Effector memory CD8-positive, alpha-beta T cell (primary cell): Measurements from ENCODE around the gene TMEM132C.

Experiments used
- ATAC-seq: fragments of 150-1000 bp; cut with Tn5 transposase; replicated peaks from 2 replicates; pipeline ENCODE4 v1.10.0; 2021; ENCODE audit warnings: mild to moderate bottlenecking, moderate library complexity
- DNase-seq, 3 experiments: peaks; one replicate each; pipeline ENCODE4 v3.0.0; 2021
- H3K27ac Mint-ChIP-seq, 2 donors: one replicate each; pipeline ENCODE4 v1.8.0; 2022; ENCODE audit warnings: mild to moderate bottlenecking in 2 of 2, mixed read lengths in 2 of 2, moderate library complexity in 2 of 2
- H3K27me3 Mint-ChIP-seq, 2 donors: one replicate each; pipeline ENCODE4 v1.8.0; 2022; ENCODE audit warnings: mixed read lengths in 2 of 2
- H3K36me3 Mint-ChIP-seq: one replicate; pipeline ENCODE4 v1.8.0; 2022; ENCODE audit warnings: mild to moderate bottlenecking, moderate library complexity, mixed read lengths; ENCODE audit not compliant: insufficient read depth
- H3K4me1 Mint-ChIP-seq, 2 donors: one replicate each; pipeline ENCODE4 v1.8.0; 2022; ENCODE audit warnings: low read depth in 2 of 2, mixed read lengths in 2 of 2
- H3K4me3 Mint-ChIP-seq, 2 donors: one replicate each; pipeline ENCODE4 v1.8.0; 2022; ENCODE audit warnings: mild to moderate bottlenecking in 2 of 2, mixed read lengths in 2 of 2, moderate library complexity in 2 of 2
- H3K9me3 Mint-ChIP-seq, 2 donors: one replicate each; pipeline ENCODE4 v1.8.0; 2022; ENCODE audit warnings: mixed read lengths in 2 of 2

The TMEM132C gene

DNA sequence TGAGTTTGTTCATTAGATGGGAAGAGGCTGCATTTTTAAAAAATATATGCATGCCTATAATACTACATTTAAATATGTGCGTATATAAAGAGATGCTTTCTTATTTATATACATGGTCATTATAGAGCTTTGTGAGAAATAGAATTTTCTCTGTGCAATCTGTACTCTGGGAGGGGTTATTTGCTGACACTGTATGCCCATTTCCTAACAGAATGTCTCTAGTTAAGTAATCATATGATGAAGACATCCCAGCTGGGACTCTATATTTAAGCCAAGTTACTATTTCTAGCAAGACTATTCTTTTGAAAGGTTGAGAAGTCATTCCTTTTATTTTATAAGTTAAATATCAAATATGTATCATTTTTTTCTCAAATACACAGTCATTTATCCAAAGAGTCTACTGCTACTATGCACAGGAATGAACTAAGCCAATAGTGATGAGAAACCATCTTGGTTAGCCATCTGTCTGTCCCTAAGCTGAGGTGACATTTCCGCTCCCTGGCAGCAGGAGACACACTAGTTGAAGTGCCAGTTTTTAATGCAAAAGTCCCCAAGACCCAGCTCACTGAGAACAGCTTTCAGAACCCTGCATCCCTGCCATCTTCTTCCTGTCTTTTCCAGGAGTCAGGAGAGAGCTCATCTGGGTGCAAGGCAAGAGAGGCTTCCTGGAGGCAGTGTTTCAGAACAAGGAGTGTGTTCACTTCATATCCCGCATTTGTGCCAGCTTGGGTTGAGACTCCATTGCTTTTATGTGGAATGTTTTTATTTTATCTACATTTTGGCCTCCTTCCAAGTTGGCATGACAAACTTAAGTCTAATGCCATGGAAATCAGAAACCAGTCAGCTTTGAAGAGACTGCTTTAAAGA, 69.5 kb downstream of the TMEM132C start:
- DNase-seq, result no peak
- peaks cover 0 to 3% of the 10 kb centered on the region in 2 donors for H3K9me3 Mint-ChIP-seq
- no peaks in the 10 kb centered on the region for H3K36me3 Mint-ChIP-seq
- ATAC-seq, result no peak
- no peak overlapping the region for H3K4me3 Mint-ChIP-seq
- H3K27ac Mint-ChIP-seq, result no peak overlapping the region
- peaks cover 13 to 31% of the 10 kb centered on the region in 2 donors for H3K27me3 Mint-ChIP-seq
- no peaks in the 10 kb centered on the region for H3K4me1 Mint-ChIP-seq

DNA sequence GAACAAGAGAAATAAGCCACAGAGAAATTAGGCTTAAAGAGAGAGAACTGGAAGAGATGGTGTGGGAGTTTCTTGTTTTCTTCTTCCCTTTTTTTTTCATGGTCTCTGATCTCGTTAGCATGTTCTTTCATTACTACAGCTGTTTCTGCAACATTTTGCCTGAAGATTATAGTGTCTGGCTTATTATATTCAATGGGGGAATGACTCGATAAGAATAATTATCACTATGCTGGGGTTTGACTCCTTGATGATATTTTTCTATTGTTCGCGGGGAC, 70.0 kb downstream of the TMEM132C start:
- Mint-ChIP-seq H3K27me3 (peaks cover 13 to 32% of the 10 kb centered on the region in 2 donors), H3K4me3 (no peak overlapping the region), H3K4me1 (no peaks in the 10 kb centered on the region), H3K27ac (no peak overlapping the region), H3K36me3 (no peaks in the 10 kb centered on the region), H3K9me3 (peaks cover 0 to 3% of the 10 kb centered on the region in 2 donors)
- ATAC-seq (no peak), DNase-seq (no peak)

- ATAC-seq, result no peak
- Mint-ChIP-seq H3K36me3 (no peaks in the 10 kb centered on the region), H3K27me3 (peaks cover 13 to 32% of the 10 kb centered on the region in 2 donors), H3K4me1 (no peaks in the 10 kb centered on the region), H3K27ac (no peak overlapping the region), H3K9me3 (peaks cover 0 to 3% of the 10 kb centered on the region in 2 donors), H3K4me3 (no peak overlapping the region)
- no peak for DNase-seq
Measured at GRCh38 chr12:128337431-128338170, 70.6 kb downstream of the TMEM132C start.

DNA sequence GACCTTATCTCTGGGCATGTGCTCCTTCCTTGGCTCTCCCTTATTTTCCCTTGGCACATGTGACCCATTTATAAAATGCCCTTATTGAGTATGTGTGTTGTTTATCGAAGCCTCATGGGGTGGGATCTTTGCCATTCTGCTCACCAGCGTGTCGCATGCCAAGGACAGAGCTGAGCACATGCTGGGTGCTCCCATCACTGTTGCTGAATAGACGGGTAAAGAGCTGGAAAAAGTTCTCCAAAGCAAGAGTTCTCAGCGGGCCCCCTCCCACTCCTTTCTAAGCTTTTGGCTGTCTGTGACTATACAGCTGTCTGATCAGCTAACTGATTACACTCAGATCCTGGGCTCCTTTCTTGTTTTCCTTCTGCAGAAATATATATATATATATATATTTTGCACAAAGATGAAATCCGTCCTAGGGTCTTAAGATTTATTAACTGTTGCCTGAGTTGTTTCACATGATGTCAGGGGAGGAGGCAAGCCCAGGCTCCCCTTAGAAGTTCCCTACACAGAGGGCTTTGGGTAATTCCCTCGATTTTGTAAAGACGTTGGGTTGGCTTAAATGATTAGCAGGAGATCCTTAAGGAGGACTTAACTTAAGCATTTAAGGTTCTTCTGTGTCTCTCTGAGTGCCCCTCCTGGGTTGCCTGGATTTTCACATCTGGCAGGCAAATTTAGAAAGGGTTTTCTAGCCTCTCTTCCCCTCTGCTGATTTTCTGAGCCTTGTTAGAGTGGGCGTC, 71.6 kb downstream of the TMEM132C start:
- DNase-seq (no peak), ATAC-seq (no peak)
- H3K27me3 Mint-ChIP-seq, result peaks cover 13 to 32% of the 10 kb centered on the region in 2 donors
- H3K9me3 Mint-ChIP-seq, result peaks cover 0 to 3% of the 10 kb centered on the region in 2 donors
- H3K27ac Mint-ChIP-seq, result no peak overlapping the region
- H3K4me3 Mint-ChIP-seq, result no peak overlapping the region
- H3K36me3 Mint-ChIP-seq, result no peaks in the 10 kb centered on the region
- no peaks in the 10 kb centered on the region for H3K4me1 Mint-ChIP-seq

- Mint-ChIP-seq H3K9me3 (peaks cover 0 to 3% of the 10 kb centered on the region in 2 donors), H3K27ac (no peak overlapping the region), H3K4me1 (no peaks in the 10 kb centered on the region), H3K36me3 (no peaks in the 10 kb centered on the region), H3K4me3 (no peak overlapping the region), H3K27me3 (peaks cover 13 to 32% of the 10 kb centered on the region in 2 donors)
- DNase-seq, result no peak
- no peak for ATAC-seq
Measured at GRCh38 chr12:128339126-128339520, 72.2 kb downstream of the TMEM132C start.

GRCh38 chr12:128339631-128340030, 72.7 kb downstream of the TMEM132C start:
- ATAC-seq, result no peak
- Mint-ChIP-seq H3K36me3 (no peaks in the 10 kb centered on the region), H3K9me3 (peaks cover 0 to 3% of the 10 kb centered on the region in 2 donors)

GRCh38 chr12:128353301-128353700, 86.3 kb downstream of the TMEM132C start:
- Mint-ChIP-seq H3K36me3 (no peaks in the 10 kb centered on the region), H3K9me3 (peaks cover 9 to 27% of the 10 kb centered on the region in 2 donors), H3K27me3 (peaks cover 44 to 89% of the 10 kb centered on the region in 2 donors), H3K27ac (no peak overlapping the region), H3K4me3 (peak overlapping the region in 1 of 2 donors; percentile 56), H3K4me1 (peaks cover 0 to 5% of the 10 kb centered on the region in 2 donors)
- peak; percentile 43 for ATAC-seq
- no peak for DNase-seq

More at GRCh38 chr12:128339631-128340030, 72.7 kb downstream of the TMEM132C start:
- Mint-ChIP-seq H3K27ac (no peak overlapping the region), H3K4me1 (no peaks in the 10 kb centered on the region), H3K27me3 (peaks cover 13 to 32% of the 10 kb centered on the region in 2 donors), H3K4me3 (no peak overlapping the region)
- DNase-seq, result no peak

DNA sequence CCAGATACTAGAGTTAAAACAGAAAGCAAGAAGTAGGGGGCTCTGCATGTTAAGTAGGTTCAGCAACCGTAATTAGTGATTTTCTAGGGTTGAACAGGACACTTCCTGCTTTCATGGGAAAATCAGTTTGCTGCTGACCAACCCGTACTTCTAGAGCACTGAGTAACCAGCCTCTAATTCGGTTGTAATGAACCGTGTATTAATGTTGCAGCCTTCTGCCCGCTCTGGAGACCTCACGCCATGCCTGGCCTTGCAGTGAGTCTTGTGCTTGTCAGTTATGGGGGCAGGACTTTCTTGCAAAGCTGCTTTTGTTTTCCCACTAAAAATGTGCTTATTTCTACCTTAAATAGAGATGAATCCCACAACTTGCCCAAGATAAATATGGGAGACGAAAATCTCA, 89.6 kb downstream of the TMEM132C start:
- no peaks in the 10 kb centered on the region for H3K36me3 Mint-ChIP-seq
- H3K27me3 Mint-ChIP-seq, result peaks cover 25 to 93% of the 10 kb centered on the region in 2 donors
- no peak overlapping the region for H3K4me3 Mint-ChIP-seq
- DNase-seq (no peak), ATAC-seq (no peak)
- H3K4me1 Mint-ChIP-seq, result peaks cover 0 to 5% of the 10 kb centered on the region in 2 donors
- H3K27ac Mint-ChIP-seq, result no peak overlapping the region
- peaks cover 6 to 15% of the 10 kb centered on the region in 2 donors for H3K9me3 Mint-ChIP-seq

GRCh38 chr12:128361400-128361995, 94.5 kb downstream of the TMEM132C start:
- DNase-seq, result no peak
- Mint-ChIP-seq H3K36me3 (no peaks in the 10 kb centered on the region), H3K4me1 (peaks cover 0 to 11% of the 10 kb centered on the region in 2 donors), H3K27me3 (peaks cover 29 to 87% of the 10 kb centered on the region in 2 donors), H3K27ac (no peak overlapping the region), H3K9me3 (no peaks in the 10 kb centered on the region), H3K4me3 (no peak overlapping the region)
- ATAC-seq, result no peak

DNA sequence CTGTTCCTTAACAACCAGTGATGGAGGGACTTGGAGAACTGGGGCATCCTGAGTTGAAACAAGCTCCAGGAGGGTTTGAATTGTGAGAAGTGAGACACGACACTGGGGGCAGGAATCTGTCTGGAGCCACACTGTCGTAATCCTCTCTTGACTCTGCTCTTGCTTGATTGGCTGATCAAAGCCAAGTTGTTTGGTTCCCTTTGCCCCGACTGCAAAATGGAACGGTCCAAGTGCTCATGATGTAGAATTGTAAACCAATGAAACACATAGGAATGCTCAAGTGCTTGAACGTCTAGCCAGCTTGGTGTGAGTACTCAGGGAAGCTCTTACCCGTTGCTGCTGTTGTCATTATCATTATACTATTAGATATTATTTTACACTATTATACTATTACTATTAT, 98.1 kb downstream of the TMEM132C start:
- peaks cover 0 to 1% of the 10 kb centered on the region in 2 donors for H3K9me3 Mint-ChIP-seq
- peaks cover 2% of the 10 kb centered on the region for H3K36me3 Mint-ChIP-seq
- no peak overlapping the region for H3K27ac Mint-ChIP-seq
- H3K4me3 Mint-ChIP-seq, result no peak overlapping the region
- DNase-seq, result no peak
- no peak for ATAC-seq
- peaks cover 32 to 66% of the 10 kb centered on the region in 2 donors for H3K27me3 Mint-ChIP-seq
- H3K4me1 Mint-ChIP-seq, result peaks cover 0 to 11% of the 10 kb centered on the region in 2 donors

DNA sequence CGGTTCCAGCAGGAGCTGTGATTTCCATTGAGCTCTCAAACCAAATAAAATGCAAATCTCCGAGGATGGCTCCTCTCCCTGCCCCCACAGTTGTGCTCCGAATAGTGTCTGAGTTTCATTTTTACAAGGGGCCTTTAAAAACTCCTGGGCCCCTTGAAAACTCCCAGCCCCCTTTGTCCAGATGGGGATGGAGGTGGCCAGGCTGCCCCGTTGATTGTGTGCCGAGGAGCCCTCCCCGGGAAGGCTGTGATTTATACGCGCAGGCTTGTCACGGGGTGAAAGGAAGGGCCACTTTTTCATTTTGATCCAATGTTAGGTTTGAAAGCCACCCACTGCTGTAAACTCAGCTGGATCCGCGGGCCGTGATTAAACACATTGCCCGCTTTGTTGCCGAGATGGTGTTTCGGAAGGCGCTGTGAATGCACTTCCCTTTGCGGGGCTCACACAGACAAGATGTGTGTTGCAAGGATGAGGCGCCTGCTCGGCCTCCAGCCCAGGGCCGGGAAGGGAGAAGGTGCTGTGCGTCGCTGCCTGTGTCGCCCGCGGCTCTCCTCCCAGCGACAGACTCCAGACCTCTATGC, 98.8 kb downstream of the TMEM132C start:
- H3K36me3 Mint-ChIP-seq, result peaks cover 3% of the 10 kb centered on the region
- H3K4me3 Mint-ChIP-seq, result peak overlapping the region in 1 of 2 donors; percentile 58
- H3K4me1 Mint-ChIP-seq, result peaks cover 0 to 11% of the 10 kb centered on the region in 2 donors
- peaks cover 0 to 1% of the 10 kb centered on the region in 2 donors for H3K9me3 Mint-ChIP-seq
- peaks cover 32 to 59% of the 10 kb centered on the region in 2 donors for H3K27me3 Mint-ChIP-seq
- no peak for DNase-seq
- peak; percentile 37 for ATAC-seq
- peak overlapping the region in 1 of 2 donors; percentile 49 for H3K27ac Mint-ChIP-seq

DNA sequence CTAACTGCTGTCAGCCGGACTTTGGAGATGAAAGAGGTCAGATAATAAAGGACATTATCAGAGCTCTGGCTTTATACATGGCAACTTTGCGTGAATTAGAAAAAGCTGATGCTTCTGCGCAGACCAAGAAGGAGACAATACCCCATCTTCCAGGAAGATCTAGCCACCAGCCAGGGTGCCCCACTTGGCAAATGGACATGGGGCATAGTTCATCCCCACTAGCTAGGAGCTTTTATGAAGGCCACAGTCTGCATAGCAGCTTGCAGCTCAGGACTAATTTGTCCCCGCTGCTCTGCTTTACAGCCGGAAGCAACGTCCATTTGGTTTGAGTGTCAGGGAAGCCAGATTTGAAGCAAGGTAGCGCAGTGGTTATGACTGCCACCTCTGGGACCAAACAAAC, 101.0 kb downstream of the TMEM132C start:
- Mint-ChIP-seq H3K9me3 (peaks cover 0 to 1% of the 10 kb centered on the region in 2 donors), H3K36me3 (peaks cover 3% of the 10 kb centered on the region), H3K27ac (no peak overlapping the region), H3K4me1 (peaks cover 0 to 11% of the 10 kb centered on the region in 2 donors), H3K27me3 (peaks cover 32 to 44% of the 10 kb centered on the region in 2 donors), H3K4me3 (no peak overlapping the region)
- DNase-seq, result no peak
- no peak for ATAC-seq

GRCh38 chr12:128381541-128381940, 114.6 kb downstream of the TMEM132C start:
- Mint-ChIP-seq H3K27me3 (peaks cover 28 to 73% of the 10 kb centered on the region in 2 donors), H3K9me3 (no peaks in the 10 kb centered on the region), H3K4me3 (no peak overlapping the region), H3K36me3 (no peaks in the 10 kb centered on the region), H3K4me1 (no peaks in the 10 kb centered on the region), H3K27ac (no peak overlapping the region)
- ATAC-seq (no peak), DNase-seq (no peak)
